HepG2 (cell line): ENCODE data around the gene MUC13. TPM values are rescaled to one million over a fixed set of nuclear protein-coding genes. Genes with fewer than 3 reads are reported as not detected.

ENCODE experiments used
- CEBPB ChIP-seq: IDR thresholded peaks from 2 replicates; pipeline ENCODE4 v1.6.1; 2011; ENCODE audit warnings: low read depth, low read length, improper control_type of control experiment, borderline replicate concordance
- ESRRA ChIP-seq: sonication (generic); formaldehyde crosslinking; IDR thresholded peaks from 2 replicates; pipeline ENCODE4 v1.5.1; 2020; ENCODE audit warnings: mild to moderate bottlenecking, low read depth, missing genetic modification reagents
- KLF12 ChIP-seq: sonication (generic); formaldehyde crosslinking; IDR thresholded peaks from 2 replicates; pipeline ENCODE4 v1.4.0; 2020; ENCODE audit warnings: missing genetic modification reagents, borderline replicate concordance
- PHF21A ChIP-seq: sonication (generic); formaldehyde crosslinking; IDR thresholded peaks from 2 replicates; pipeline ENCODE4 v1.5.0; 2020; ENCODE audit warnings: mild to moderate bottlenecking, missing genetic modification reagents
- RFXANK ChIP-seq: IDR thresholded peaks from 2 replicates; pipeline ENCODE4 v1.6.1; 2016
- SALL1 ChIP-seq: sonication (generic); formaldehyde crosslinking; IDR thresholded peaks from 2 replicates; pipeline ENCODE4 v1.8.0; 2022; ENCODE audit warnings: mild to moderate bottlenecking, missing genetic modification reagents
- STAG1 ChIP-seq: sonication (generic); formaldehyde crosslinking; IDR thresholded peaks from 2 replicates; pipeline ENCODE4 v1.4.0; 2020; ENCODE audit warnings: missing genetic modification reagents
- TGIF2 ChIP-seq: IDR thresholded peaks from 2 replicates; pipeline ENCODE4 v1.6.1; 2016; ENCODE audit warnings: control low read depth, missing compliant biosample characterization
- ZBED4 ChIP-seq: sonication (generic); formaldehyde crosslinking; IDR thresholded peaks from 2 replicates; pipeline ENCODE4 v1.4.0; 2020; ENCODE audit warnings: missing genetic modification reagents, borderline replicate concordance
- ZNF121 ChIP-seq: sonication (generic); formaldehyde crosslinking; IDR thresholded peaks from 2 replicates; pipeline ENCODE4 v1.5.0; 2020; ENCODE audit warnings: mild to moderate bottlenecking, missing genetic modification reagents
- ZNF30 ChIP-seq: sonication (generic); formaldehyde crosslinking; IDR thresholded peaks from 2 replicates; pipeline ENCODE4 v1.5.0; 2020; ENCODE audit warnings: mild to moderate bottlenecking, missing genetic modification reagents
- ZNF350 ChIP-seq: sonication (generic); formaldehyde crosslinking; IDR thresholded peaks from 2 replicates; pipeline ENCODE4 v1.4.0; 2020; ENCODE audit warnings: mild to moderate bottlenecking, low read depth, missing genetic modification reagents, borderline replicate concordance
- ZNF766 ChIP-seq: sonication (generic); formaldehyde crosslinking; IDR thresholded peaks from 2 replicates; pipeline ENCODE4 v1.5.0; 2020; ENCODE audit warnings: missing genetic modification reagents, borderline replicate concordance
- polyA plus RNA-seq, 8 experiments: library from polyadenylated mRNA; depleted of rRNA in 3 of 8; stranded (reverse) in 7 of 8; unstranded in 1 of 8; fragments of >200 nt; fragmentation: Illumina TruSeq in 4 of 8; extraction: Trizol in 4 of 8; gene quantifications; 2 replicates each; pipeline versions ENCODE4 v1.2.1 to v1.2.3, GENCODE V29; 2011 to 2016; ENCODE audit warnings: low read depth in 4 of 8, missing spikeins in 1 of 8, mixed read lengths in 1 of 8; ENCODE audit not compliant: insufficient read depth in 1 of 8
- total RNA-seq, 5 experiments: library from RNA; depleted of rRNA; stranded (reverse); fragments of >200 nt; fragmentation: Illumina TruSeq; extraction: Trizol; gene quantifications; 2 replicates each; pipeline ENCODE4 v1.2.3, GENCODE V29; 2016; ENCODE audit warnings: low read depth in 1 of 5
- TF ChIP-seq, protein P1 (sequence below): IDR thresholded peaks from 2 replicates; pipeline ENCODE4 v1.6.1; 2012; ENCODE audit warnings: inconsistent platforms
- TF ChIP-seq, protein P2 (sequence below): IDR thresholded peaks from 2 replicates; pipeline ENCODE4 v1.6.1; 2016; ENCODE audit warnings: control low read depth
- TF ChIP-seq, protein P3 (sequence below): sonication (generic); formaldehyde crosslinking; IDR thresholded peaks from 2 replicates; pipeline ENCODE4 v1.4.0; 2020; ENCODE audit warnings: mild to moderate bottlenecking, missing genetic modification reagents, borderline replicate concordance
- TF ChIP-seq, protein P4 (sequence below): sonication (generic); formaldehyde crosslinking; IDR thresholded peaks from 2 replicates; pipeline ENCODE4 v1.4.0; 2020; ENCODE audit warnings: missing genetic modification reagents

MUC13 gene
- total and polyA plus RNA-seq, 2 of the 13 experiments (the other 11 are each of a cell fraction or from before 2014, with no cell fraction given) = 0.04 to 1.2 TPM

DNA sequence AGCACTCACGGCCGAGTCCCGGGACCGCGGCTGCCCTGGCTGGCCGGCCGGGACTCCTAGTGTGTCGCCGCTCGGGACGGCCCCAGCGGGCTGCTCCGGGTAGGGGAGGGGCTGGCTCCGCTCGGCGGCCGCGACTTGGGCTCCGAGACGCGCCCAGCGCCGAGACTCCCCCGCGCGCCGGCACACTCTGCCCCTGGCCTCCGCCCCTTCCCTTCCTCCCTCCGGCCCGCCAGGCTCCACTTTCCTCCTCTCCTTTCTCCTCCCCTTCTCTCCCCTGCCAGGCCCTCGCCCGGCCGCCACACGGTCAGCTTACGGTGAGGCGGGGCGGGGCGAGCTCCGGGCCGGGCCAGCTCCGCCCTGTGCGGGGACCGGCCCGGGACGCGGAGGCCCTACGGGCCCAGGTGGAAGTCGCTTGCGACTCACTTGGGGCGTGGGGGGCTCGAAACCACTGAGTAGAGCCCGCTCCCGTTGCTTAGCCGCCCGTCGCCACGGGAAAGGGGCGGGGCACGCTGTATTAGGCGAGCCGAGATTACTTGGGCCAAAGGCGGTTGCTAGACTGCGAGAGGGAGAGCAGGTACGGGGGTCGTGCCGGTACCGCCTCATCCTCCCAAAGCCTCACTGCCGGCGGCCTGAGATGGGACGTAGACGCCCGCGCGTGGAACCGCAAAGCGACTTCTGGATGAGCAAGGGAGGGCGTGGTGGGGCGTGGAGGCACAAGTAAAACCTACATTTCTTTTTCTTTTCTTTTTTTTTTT, 47.2 kb downstream of the MUC13 start, which contains the start of gene ITGB5 (continued):
- TF ChIP-seq ZBED4 (CRISPR knock-in tag) (peak; percentile 98), ZNF766 (CRISPR knock-in tag) (peak; percentile 67; the same call in 1 of the 2 replicates), ESRRA (no peak), ZNF350 (no peak; the same call in 1 of the 2 replicates), PHF21A (CRISPR knock-in tag) (peak; percentile 77), ZNF30 (CRISPR knock-in tag) (0 out of 2 replicates have a peak, but pooled peaks have one; percentile 23), TGIF2 (CRISPR knock-in tag) (no peak), SALL1 (CRISPR knock-in tag) (peak; percentile 77), KLF12 (CRISPR knock-in tag) (peak; percentile 75; the same call in 1 of the 2 replicates), RFXANK (CRISPR knock-in tag) (no peak), CEBPB (no peak), STAG1 (CRISPR knock-in tag) (no peak), ZNF121 (0 out of 2 replicates have a peak, but pooled peaks have one; percentile 27)
- TF ChIP-seq, protein P1, sequence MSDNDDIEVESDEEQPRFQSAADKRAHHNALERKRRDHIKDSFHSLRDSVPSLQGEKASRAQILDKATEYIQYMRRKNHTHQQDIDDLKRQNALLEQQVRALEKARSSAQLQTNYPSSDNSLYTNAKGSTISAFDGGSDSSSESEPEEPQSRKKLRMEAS = peak; percentile 64
- TF ChIP-seq, protein P2, sequence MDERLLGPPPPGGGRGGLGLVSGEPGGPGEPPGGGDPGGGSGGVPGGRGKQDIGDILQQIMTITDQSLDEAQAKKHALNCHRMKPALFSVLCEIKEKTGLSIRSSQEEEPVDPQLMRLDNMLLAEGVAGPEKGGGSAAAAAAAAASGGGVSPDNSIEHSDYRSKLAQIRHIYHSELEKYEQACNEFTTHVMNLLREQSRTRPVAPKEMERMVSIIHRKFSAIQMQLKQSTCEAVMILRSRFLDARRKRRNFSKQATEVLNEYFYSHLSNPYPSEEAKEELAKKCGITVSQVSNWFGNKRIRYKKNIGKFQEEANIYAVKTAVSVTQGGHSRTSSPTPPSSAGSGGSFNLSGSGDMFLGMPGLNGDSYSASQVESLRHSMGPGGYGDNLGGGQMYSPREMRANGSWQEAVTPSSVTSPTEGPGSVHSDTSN (CRISPR knock-in tag) = no peak
- TF ChIP-seq, protein P3, sequence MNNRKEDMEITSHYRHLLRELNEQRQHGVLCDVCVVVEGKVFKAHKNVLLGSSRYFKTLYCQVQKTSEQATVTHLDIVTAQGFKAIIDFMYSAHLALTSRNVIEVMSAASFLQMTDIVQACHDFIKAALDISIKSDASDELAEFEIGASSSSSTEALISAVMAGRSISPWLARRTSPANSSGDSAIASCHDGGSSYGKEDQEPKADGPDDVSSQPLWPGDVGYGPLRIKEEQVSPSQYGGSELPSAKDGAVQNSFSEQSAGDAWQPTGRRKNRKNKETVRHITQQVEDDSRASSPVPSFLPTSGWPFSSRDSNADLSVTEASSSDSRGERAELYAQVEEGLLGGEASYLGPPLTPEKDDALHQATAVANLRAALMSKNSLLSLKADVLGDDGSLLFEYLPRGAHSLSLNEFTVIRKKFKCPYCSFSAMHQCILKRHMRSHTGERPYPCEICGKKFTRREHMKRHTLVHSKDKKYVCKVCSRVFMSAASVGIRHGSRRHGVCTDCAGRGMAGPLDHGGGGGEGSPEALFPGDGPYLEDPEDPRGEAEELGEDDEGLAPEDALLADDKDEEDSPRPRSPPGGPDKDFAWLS (CRISPR knock-in tag) = peak; percentile 88; the same call in 1 of the 2 replicates
- TF ChIP-seq, protein P4, sequence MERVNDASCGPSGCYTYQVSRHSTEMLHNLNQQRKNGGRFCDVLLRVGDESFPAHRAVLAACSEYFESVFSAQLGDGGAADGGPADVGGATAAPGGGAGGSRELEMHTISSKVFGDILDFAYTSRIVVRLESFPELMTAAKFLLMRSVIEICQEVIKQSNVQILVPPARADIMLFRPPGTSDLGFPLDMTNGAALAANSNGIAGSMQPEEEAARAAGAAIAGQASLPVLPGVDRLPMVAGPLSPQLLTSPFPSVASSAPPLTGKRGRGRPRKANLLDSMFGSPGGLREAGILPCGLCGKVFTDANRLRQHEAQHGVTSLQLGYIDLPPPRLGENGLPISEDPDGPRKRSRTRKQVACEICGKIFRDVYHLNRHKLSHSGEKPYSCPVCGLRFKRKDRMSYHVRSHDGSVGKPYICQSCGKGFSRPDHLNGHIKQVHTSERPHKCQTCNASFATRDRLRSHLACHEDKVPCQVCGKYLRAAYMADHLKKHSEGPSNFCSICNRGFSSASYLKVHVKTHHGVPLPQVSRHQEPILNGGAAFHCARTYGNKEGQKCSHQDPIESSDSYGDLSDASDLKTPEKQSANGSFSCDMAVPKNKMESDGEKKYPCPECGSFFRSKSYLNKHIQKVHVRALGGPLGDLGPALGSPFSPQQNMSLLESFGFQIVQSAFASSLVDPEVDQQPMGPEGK = peak; percentile 73
